GM20431 (cell line): Measurements from ENCODE around the gene ATP6V1G3.
"Not testable (repeated sequence)": the region's sequence is repeated elsewhere in the genome, so short reads cannot be mapped to it uniquely, and the experiment has no call there.

ENCODE experiments used
- in situ Hi-C: fragments of 300-500 bp; cut with MseI, MboI; formaldehyde crosslinking; loops from one replicate; pipeline ENCODE4 v1.15.0; 2020; ENCODE audit warnings: low sequenced_read_pairs; ENCODE audit not compliant: unreplicated experiment

Gene ATP6V1G3

GRCh38 chr1:198499588-198499987, 40.9 kb downstream of the ATP6V1G3 start:
- in situ Hi-C loops: no loop called here

DNA sequence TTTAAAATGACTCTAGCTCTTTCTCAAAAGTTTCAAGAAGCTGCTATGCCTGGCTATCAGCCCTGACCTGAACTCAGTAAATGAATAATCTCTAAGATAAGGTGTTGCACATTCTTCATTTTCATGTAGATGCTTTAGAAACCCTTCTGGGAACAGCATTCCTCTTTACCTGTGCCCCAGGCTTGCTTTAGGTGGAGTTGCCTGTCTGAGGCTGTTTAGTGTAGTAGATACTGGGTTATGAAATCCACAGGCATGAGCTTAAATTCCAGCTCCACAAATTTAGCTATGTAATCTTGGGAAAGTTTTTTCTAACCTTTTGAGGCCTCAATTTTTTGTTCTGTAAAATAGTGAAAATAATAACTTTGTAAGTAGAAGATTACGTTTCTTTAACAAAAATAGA, 41.6 kb downstream of the ATP6V1G3 start:
- in situ Hi-C loops: no loop called here

DNA sequence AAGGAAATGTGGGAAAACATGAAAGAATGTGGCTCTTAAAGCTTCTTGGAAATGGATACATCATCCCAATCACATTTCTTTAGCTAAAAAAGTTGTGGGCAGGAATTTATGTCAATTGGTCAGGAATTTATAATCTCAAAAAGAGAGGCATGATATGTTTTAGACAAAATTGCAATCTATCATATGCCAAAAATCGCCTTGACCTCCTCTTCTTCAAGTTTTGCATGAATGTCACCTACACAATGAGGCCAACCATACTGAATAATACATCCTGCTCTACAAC, 42.4 kb downstream of the ATP6V1G3 start:
- in situ Hi-C loops: no loop called here

- in situ Hi-C loops: no loop called here
These were observed 43.0 kb downstream of the ATP6V1G3 start for GRCh38 chr1:198497326-198498102.

GRCh38 chr1:198496216-198497143, 44.0 kb downstream of the ATP6V1G3 start:
- in situ Hi-C loops: no loop called here

GRCh38 chr1:198495631-198496030, 44.8 kb downstream of the ATP6V1G3 start:
- in situ Hi-C loops: no loop called here

DNA sequence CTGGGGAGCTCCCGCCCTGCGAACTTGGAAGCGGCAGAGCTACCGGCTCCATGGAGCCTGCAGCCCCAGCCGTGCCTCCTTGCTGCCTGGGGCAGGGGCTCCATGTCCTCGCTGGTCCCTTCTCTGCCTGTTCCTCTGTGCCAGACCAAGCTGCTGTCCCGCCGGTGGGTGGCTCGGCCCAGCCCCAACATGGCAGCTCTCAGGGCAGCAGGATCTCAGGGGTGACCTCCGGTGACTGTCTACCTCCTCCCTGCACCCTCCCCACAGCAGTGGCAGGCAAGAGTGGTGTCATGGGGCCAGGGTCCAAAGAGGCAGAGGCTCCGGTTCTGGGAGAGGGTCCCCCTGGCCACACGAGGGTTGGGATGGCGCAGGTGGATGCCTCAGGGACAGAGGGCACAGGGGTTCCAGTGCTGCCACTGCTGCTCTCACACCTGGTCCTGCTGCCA, 45.8 kb downstream of the ATP6V1G3 start:
- in situ Hi-C loops: no loop called here

- in situ Hi-C loops: no loop called here
These were observed 46.3 kb downstream of the ATP6V1G3 start for GRCh38 chr1:198494139-198494538.

DNA sequence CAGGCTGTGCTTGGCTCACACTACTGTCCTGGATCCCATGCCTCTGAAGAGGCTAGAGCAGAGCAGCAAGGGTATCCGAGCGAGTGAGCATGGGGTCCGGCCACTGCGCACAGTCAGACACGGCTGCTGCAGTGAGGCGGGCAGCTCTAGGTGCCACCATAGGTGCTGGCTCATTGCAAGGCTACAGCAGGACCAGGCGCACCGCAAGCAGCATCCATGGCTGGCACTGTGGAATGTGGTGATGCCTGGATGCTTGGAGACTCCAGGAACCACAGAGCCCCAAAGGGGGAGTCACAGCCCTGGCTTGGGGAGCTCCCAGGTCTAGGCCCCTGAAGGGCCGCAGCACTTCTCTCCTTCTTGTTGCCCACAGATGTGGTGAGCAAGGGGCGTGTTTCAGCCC, 47.2 kb downstream of the ATP6V1G3 start:
- in situ Hi-C loops: no loop called here

GRCh38 chr1:198492872-198493271, 47.6 kb downstream of the ATP6V1G3 start:
- in situ Hi-C loops: no loop called here

DNA sequence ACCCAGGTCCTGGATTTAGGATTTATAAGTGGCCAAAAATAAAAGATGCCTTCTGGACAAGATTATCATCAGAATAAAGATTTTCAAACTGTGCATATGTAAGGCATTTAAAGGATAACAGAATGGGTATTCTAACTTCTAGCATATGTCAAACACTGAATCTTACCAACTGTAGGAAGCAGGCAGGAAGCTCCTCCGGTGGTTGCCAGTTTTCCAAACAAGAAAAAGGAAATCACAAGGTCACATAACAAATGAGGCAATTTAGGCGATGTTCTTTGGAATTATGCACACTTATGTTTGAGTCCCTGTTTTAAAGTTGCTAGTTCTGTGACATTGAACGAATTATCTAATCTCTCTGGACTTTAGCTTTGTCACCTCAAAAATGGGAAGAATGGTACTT, 48.9 kb downstream of the ATP6V1G3 start:
- in situ Hi-C loops: no loop called here

DNA sequence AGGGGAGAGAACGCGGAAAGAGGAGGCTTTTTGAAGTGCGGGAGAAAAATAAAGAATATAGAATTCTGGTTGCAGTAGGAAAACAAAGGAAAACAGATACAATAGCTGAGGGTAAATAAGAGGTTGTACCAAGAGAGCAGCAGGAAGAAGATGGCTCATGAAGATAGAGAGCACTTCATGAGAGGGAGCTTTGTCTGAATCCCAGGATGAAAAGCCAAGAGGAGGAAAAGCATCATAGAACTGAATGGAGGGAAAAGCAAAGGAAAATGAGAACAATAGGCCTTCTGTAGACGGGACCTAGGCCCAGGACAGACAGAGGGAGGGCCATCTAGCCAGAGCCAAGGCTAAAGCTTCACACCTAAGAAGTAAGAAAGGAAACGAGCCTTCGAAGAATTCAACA, 49.5 kb downstream of the ATP6V1G3 start:
- in situ Hi-C loops: no loop called here

DNA sequence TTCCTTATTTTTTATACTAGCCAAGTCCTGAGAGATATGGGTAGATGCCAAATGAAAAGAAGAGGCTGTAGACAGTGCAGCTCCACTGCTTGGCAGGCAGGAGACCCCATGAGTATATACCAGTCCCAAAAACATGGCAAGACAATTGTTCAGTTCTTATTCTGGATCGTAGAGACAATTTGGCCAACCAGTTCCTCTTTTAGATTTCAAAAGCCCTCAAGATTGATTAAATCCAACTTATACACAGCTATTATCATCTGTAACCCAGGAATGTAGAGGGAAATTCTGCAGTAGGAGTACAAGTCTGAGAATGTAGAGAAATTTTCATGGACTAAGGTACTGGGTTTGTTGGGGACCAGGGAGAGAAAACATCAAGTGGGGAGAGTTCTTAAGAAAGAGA, 50.3 kb downstream of the ATP6V1G3 start:
- in situ Hi-C loops: no loop called here

- in situ Hi-C loops: no loop called here
These were observed 53.6 kb downstream of the ATP6V1G3 start for GRCh38 chr1:198486903-198487302.

DNA sequence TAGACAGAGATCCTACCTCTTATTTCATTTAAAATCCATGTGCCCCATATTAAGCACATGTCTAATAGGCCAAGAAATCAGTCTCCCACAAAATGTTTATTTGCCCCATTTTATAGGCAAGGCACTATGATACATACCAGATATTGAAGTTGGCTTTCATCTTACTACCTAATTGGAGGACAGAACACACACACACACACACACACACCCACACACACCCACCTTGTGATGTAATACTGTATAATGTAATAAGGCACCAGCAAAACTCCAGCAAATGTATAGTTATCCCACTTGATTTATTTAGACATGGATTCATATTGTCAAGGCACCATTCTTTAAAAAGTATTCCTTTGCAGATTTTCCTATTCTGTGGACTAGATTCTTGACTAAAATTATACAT, 56.8 kb downstream of the ATP6V1G3 start:
- in situ Hi-C loops: no loop called here

- in situ Hi-C loops: no loop called here
These were observed 57.5 kb downstream of the ATP6V1G3 start for GRCh38 chr1:198483006-198483405.

DNA sequence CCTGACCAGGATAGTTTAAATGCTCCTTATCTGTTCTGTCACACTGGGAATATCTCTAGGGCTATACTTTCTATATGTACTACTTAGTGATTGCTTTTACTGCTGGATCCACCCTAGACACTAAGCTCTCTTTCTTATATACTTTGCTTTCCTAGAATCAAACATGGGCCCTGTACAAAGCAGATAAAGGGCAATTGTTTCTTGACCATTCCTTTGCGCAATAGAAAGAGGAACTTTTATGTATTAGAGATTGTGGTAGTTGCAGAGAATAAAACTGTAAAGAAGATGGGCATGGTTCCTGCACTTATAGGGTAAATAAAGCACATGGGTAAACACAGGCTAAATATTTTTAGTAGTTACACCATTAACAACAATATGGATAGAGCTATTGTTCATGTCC, 58.8 kb downstream of the ATP6V1G3 start:
- in situ Hi-C loops: no loop called here

GRCh38 chr1:198480876-198481275, 59.6 kb downstream of the ATP6V1G3 start:
- in situ Hi-C loops: no loop called here

- in situ Hi-C loops: not testable (repeated sequence)
These were observed 63.1 kb downstream of the ATP6V1G3 start for GRCh38 chr1:198477354-198477753.
